Retinal pigment epithelial cell (primary cell): ENCODE measurements around the gene CCDC27.

ENCODE experiments used
- DNase-seq: peaks from one replicate; pipeline ENCODE4 v3.0.0-alpha.2; 2010; ENCODE audit warnings: low read depth
- H3K4me3 ChIP-seq: 2 replicates; pipeline ENCODE4 v1.5.1; 2011; ENCODE audit warnings: mild to moderate bottlenecking, low read length, control low read depth, moderate library complexity
- CTCF ChIP-seq: conservative IDR thresholded peaks from 2 replicates; pipeline ENCODE4 v1.5.1; 2011; ENCODE audit warnings: low read depth, low read length, control low read depth, inconsistent platforms

CCDC27 gene

GRCh38 chr1:3712573-3713535 lies 39.4 kb upstream of the CCDC27 start:
- no peak overlapping the region for H3K4me3 ChIP-seq
- no peak for DNase-seq
- TF ChIP-seq CTCF, result no peak

- no peak overlapping the region for H3K4me3 ChIP-seq
- TF ChIP-seq CTCF, result no peak
- DNase-seq, result no peak
These were observed 38.4 kb upstream of the CCDC27 start for GRCh38 chr1:3713840-3714239.

GRCh38 chr1:3714284-3714741 lies 37.9 kb upstream of the CCDC27 start:
- DNase-seq, result no peak
- no peak overlapping the region for H3K4me3 ChIP-seq
- no peak for TF ChIP-seq CTCF

- DNase-seq, result no peak
- TF ChIP-seq CTCF, result no peak
- no peak overlapping the region for H3K4me3 ChIP-seq
These were observed 37.4 kb upstream of the CCDC27 start for GRCh38 chr1:3714814-3715213.

GRCh38 chr1:3716351-3716750 lies 35.9 kb upstream of the CCDC27 start:
- no peak overlapping the region for H3K4me3 ChIP-seq
- DNase-seq, result no peak

GRCh38 chr1:3717041-3717714 lies 35.1 kb upstream of the CCDC27 start:
- no peak for TF ChIP-seq CTCF

More at GRCh38 chr1:3716351-3716750, 35.9 kb upstream of the CCDC27 start:
- TF ChIP-seq CTCF, result no peak

More at GRCh38 chr1:3717041-3717714, 35.1 kb upstream of the CCDC27 start:
- H3K4me3 ChIP-seq, result no peak overlapping the region
- DNase-seq, result no peak
